ENCODE results near the gene TJP1. TPM values are rescaled to one million over a fixed set of nuclear protein-coding genes. Genes with fewer than 3 reads are reported as not detected.
"Not testable (repeated sequence)": the region's sequence is repeated elsewhere in the genome, so short reads cannot be mapped to it uniquely, and the experiment has no call there.

The TJP1 gene
- total RNA-seq, 1 donor from 2014 or later: 76.2 TPM

DNA sequence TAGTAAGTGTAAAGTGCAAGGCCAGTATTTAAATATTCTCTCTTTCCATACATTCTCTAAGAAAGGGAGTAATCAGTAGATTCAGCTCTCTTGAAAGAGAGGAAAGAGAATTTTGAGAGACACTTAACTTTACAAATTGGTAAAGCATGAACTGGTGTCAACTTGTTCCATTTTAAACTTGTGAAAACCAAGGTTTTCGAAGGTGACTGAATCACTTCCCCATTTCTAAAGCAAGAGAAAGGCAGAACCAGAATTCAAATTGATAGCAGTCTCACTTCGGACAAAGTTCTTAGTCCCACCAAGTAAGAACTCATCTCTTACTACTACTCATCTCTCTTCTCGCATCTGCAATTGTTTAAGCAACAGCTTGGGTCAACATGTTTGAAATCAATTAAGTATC is 22.4 kb downstream of the TJP1 start:
- DNase-seq: no peak

GRCh38 chr15:29795610-29796009 is 26.7 kb downstream of the TJP1 start:
- no peak for DNase-seq

- no peak for DNase-seq
Observed at GRCh38 chr15:29792426-29793159, 29.7 kb downstream of the TJP1 start.

GRCh38 chr15:29790607-29791006 is 31.7 kb downstream of the TJP1 start:
- DNase-seq: no peak

GRCh38 chr15:29789871-29790270 is 32.4 kb downstream of the TJP1 start:
- no peak for DNase-seq

DNA sequence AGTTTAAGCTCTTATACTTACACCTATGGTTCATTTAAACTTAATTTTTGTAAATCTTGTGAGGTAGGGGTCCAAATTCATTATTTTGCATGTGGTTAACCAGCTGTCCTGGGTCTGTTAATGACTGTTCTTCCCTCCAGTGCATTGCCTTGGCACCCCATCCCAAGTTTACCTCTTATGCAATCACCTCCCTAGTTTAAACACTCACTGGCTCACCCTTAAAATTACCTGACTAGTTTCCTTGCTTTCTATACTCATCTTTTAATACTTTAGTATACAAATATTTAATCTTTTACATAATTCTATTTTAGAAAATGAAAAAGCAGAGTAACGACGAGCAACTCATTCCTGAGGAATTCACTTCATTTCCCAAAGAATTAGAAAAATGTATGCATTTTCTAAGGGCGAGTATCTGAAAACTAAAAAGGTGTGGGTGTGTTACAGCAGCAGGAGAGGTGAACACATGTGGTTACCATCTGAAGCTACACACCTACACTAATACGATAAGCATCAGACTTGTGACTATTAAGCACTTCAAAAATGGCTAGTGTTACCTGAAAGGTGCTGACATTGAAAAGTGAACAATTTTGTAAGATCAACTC is 33.7 kb downstream of the TJP1 start:
- no peak for DNase-seq

DNA sequence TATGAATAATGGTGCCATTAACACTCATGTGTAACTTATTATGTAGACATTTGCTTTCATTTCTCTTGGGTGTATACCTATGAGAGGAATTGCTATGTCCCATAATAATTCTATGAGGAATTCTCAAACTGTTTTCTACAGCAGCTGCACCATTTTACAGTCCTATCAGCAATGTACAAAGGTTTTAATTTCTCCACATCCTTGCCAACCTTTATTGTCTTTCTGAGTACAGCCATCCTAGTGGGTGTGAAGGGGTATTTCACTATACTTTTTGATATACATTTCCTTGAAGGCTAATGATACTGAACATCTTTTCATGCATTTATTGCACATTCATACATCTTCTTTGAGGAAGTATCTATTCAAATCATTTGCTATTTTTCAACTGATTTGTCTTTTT is 34.5 kb downstream of the TJP1 start:
- DNase-seq: no peak

- no peak for DNase-seq
Observed at GRCh38 chr15:29785642-29786041, 36.6 kb downstream of the TJP1 start.

DNA sequence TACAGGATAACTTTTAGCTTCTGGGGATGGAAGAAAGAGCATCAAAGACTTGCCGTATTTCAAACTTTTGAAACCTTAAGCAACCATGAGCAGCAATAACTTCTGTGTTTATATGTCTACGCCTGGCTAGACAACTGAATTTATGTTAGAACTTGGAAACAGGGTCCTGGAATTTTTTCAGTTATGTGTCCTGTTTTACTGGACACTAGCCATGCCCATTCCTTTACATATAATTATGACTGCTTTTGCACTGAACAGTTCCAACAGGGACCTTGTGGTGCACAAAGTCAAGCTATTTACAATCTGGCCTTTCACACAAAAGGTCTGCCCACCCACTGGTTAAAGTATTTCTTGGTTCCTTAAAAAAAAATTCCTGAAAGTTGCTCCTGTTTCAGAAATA is 37.1 kb downstream of the TJP1 start:
- DNase-seq: no peak

DNA sequence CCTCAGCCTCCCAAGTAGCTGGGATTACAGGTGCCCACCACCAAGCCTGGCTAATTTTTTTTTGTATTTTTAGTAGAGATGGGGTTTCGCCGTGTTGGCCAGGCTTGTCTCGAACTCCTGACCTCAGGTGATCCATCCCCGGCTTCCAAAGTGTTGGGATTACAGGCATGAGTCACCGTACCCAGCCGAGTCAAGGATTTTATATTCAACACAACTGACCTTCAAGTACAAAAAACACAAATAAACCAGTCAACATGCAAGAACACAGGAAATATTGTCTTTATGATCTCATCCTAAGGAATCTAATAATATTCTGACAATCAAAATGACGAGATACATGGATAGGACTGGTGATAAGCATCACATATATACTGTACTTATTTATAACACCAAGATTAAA is 37.9 kb downstream of the TJP1 start:
- DNase-seq: no peak

GRCh38 chr15:29782816-29783215 is 39.5 kb downstream of the TJP1 start:
- not testable (repeated sequence) for DNase-seq

GRCh38 chr15:29778382-29778781 is 43.9 kb downstream of the TJP1 start:
- no peak for DNase-seq

- DNase-seq: no peak
Observed at GRCh38 chr15:29776859-29777258, 45.4 kb downstream of the TJP1 start.

DNA sequence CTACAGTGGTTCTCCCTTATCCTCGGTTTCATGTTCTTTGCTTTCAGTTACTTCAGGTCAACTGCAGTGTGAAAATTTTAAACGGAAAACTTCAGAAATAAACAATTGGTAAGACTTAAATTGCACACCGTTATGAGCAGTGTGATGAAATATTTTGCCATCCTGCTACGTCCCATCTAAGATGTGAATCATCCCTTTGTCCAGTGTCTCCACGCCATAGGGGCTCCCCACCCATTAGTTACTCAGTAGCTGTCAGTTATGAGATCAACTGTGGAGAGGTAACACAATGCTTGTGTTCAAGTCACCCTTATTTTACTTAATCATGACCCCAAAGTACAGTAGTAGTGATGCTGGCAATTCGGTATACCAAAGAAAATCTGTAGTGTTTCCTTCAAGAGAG is 47.4 kb downstream of the TJP1 start:
- DNase-seq: no peak

DNA sequence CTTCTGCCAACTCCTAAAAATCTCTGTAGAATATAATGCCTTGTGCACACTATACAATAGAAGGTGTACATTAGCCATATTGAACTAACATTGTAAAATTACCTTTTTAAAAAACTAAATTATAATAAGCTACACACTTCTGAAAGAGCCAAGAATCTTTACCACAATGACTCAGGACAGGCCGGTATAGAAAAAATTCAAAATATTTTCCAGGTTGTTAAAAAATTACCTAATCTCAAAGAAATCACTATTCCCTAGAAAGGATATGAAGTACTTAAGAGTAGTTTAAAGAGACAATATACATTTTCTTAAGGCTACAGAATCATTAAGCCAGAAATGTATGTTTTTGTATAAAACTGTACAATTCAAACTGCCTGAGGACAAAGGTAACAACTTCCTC is 48.5 kb downstream of the TJP1 start:
- no peak for DNase-seq

DNA sequence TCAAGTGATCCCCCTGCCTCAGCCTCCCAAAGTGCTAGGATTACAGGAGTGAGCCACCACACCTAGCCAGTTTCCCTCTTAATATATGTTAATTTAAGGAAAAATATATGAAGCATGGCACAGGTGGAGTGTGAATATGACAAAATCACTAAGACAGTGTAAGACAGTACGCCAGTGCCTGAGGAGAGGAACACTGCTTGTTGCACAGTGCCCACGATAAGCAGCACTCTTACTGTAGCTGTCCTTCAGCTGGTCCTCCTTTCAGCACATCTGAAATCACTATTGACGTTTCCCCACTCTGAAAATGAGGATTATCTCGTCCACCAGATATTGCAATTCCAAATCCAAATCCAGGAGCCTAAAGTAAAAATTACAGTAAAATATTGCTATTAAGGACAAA is 49.3 kb downstream of the TJP1 start:
- no peak for DNase-seq

- DNase-seq: no peak
Observed at GRCh38 chr15:29770796-29771195, 51.5 kb downstream of the TJP1 start.

- no peak for DNase-seq
Observed at GRCh38 chr15:29765898-29766527, 56.3 kb downstream of the TJP1 start.

DNA sequence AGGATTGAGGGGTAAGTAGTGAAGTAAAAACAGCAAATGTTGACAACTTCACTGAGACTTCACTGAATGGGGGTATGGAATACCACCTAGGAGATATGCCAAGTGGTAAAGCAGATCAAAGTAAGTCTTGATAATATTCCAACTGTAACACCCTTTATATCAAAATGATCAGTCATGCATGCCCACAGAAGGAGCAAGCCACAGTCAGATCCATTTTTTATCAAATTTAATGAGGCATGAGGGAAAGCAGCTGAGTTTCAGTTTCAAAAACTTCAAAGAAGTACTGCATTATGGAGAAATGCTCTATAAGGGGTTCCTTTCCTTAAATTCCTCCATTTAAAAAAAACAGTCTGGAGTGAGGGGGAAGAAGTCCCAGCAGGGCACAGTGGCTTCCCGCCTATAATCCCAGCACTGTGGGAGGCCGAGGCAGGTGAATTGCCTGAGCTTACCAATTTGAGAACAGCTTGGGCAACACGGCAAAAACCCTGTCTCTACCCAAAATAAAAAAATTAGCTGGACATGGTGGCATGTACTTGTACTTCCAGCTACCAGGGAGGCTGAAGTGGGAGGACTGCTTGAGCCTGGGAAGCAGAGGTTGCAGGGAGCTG is 56.9 kb downstream of the TJP1 start:
- no peak for DNase-seq

DNA sequence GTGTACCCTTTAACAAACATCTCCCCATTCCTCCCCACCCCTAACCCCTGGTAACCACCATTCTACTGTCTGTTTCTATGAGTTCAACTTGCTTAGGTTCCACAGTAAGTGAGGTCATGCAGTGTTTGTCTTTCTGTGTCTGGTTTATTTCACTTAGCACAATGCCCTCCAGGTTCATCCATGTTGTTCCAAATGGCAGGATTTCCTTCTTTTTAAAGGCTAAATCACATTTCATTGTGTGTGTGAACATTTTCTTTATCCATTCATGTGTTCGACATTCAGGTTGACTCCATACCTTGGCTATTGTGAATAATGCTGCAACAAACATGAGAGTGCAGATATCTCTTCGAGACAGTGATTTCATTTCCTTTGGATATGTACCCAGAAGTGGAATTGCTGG is 62.7 kb downstream of the TJP1 start:
- no peak for DNase-seq

DNA sequence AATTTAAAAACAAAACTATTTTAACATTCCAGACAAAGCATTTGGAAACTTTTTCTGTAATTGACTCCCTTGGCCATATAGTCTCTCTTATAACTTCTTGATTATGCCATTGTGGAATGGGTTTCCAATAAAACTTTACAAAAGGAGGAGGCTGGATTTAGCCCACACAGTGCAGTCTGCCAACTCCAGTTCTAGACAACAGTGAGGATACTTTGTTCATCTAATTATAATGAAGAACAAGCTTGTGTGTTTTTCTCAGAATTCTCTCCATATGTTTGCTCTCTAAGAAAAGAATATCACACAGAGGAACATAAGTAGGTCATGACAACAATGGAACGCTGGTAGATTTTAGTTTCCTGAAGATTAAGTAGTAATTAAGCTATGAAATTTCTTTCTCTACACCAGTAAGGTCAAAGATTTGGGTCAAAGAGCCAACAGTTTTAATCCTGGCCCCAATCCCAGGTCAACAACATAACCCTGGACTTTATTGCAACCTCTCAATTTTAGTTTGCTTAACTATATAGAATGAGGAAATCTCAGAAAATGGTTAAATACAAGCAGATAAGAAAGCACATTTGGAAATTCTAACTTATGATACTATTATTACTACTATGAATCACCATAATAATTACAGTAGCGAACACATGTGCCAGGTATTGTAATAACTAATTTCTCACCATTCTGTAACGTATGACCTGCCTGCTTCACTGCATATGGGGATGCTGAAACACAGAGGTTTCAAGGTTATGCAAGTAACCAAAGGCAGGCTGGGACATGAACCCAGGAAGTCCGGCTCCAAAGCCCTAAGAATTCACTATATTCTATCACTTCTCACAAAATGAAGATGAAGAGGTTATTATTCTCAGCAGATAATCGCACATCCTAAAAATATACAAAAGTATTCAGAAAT is 65.7 kb downstream of the TJP1 start:
- DNase-seq: no peak

DNA sequence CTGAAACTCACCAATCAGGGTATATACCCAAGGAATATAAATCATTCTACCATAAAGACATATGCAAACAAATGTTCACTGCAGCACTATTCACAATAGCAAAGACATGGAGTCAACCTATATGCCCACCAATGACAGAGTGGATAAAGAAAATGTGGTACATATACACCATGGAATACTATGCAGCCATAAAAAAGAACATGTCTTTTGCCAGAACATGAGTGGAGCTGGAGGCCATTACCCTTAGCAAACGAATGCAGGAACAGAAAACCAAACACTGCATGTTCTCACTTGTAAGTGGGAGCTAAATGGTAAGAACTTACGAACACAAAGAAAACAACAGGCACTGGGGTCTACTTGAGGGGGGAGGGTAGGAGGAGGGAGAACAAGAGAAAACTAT is 68.3 kb downstream of the TJP1 start:
- not testable (repeated sequence) for DNase-seq
